GM06990 (cell line): ENCODE data around the gene CCDC34.

ENCODE experiments used
- DNase-seq: peaks from one replicate; pipeline ENCODE4 v3.0.0-alpha.2; 2011; ENCODE audit not compliant: insufficient read length; ENCODE audit errors: extremely low read depth
- H3K27me3 ChIP-seq: replicated peaks from 2 replicates; pipeline ENCODE4 v1.6.0; 2011; ENCODE audit warnings: low read length; ENCODE audit not compliant: control insufficient read depth, insufficient read depth
- H3K36me3 ChIP-seq: 2 replicates; pipeline ENCODE4 v1.5.1; 2011; ENCODE audit warnings: low read length; ENCODE audit not compliant: control insufficient read depth, insufficient read depth
- H3K4me3 ChIP-seq: replicated peaks from 2 replicates; pipeline ENCODE4 v1.5.1; 2011; ENCODE audit warnings: low read depth, mild to moderate bottlenecking, control low read depth, low read length
- CTCF ChIP-seq: IDR thresholded peaks from 2 replicates; pipeline ENCODE4 v1.5.1; 2011; ENCODE audit warnings: low read length, control low read depth, mild to moderate bottlenecking, inconsistent platforms; ENCODE audit not compliant: insufficient read depth, poor library complexity, severe bottlenecking

The CCDC34 gene

GRCh38 chr11:27370374-27370773, 7.4 kb upstream of the CCDC34 start:
- no peaks in the 10 kb centered on the region for H3K27me3 ChIP-seq
- H3K36me3 ChIP-seq: no peaks in the 10 kb centered on the region
- no peak for DNase-seq
- no peak for TF ChIP-seq CTCF
- H3K4me3 ChIP-seq: no peak overlapping the region

GRCh38 chr11:27367881-27368280, 4.9 kb upstream of the CCDC34 start:
- no peak for DNase-seq
- H3K4me3 ChIP-seq: no peak overlapping the region
- no peaks in the 10 kb centered on the region for H3K27me3 ChIP-seq
- TF ChIP-seq CTCF: no peak
- H3K36me3 ChIP-seq: no peaks in the 10 kb centered on the region

GRCh38 chr11:27363576-27364117, 632 bp upstream of the CCDC34 start:
- no peaks in the 10 kb centered on the region for H3K27me3 ChIP-seq
- no peaks in the 10 kb centered on the region for H3K36me3 ChIP-seq
- H3K4me3 ChIP-seq: peak overlapping the region; percentile 93
- no peak for DNase-seq
- TF ChIP-seq CTCF: no peak

DNA sequence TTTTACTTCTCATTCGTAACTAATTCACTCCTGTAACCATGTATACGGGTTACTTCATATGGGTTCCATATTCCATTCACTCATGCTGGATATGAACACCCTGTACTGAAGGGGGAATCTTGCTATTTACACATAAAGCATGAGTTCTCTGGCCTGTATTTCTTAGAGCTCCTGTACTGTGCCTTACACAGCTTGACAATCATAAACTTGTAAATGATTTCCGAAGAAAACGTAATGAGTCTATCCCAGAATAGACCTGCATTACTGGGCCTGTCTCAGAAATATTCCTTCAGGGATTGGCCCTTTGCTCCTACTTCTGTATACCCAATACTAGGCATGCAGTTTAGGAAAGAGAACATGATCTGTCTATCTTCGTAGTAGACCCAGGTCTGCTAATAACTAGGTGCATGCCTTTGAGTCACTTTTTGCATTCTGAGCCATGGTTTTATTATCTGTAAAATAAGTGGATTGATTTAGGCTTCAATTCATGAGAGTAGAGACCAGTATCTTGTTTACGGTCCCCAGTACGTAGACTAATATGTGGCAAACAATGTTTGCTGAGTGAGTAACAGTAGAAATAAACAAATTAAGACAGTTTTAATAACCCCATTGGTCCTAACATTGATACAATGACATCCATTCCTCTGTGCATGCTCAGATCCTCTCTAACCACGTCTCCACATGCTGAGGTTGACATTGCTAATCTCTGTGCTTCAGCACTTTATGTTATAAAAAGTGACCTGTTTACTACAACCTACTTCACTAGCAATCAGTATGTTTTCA, 1.2 kb downstream of the CCDC34 start:
- Histone ChIP-seq H3K36me3 (no peaks in the 10 kb centered on the region), H3K4me3 (peak overlapping the region; percentile 93), H3K27me3 (no peaks in the 10 kb centered on the region)
- no peak for TF ChIP-seq CTCF
- no peak for DNase-seq

DNA sequence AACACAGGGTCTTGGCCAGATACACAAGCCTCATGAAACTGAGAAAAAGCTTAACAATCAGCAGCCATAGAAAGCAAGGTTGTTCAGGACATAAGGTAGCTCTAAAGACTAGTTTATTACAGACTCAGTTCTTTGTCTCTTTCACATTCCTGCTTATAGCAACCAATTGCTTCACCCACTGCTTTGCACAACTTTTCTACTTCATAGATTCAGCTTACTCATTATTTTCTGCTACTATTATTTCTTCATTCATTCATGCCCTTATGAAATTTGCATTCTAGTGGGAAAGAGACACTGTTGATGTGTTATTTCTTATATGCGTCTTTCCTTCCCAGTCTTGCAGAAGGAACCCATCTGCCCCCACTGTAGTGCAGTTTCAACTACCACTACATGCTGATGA, 4.7 kb downstream of the CCDC34 start:
- H3K27me3 ChIP-seq: no peaks in the 10 kb centered on the region
- no peak for DNase-seq
- TF ChIP-seq CTCF: no peak

More for the DNA sequence above, 4.7 kb downstream of the CCDC34 start:
- Histone ChIP-seq H3K36me3 (no peaks in the 10 kb centered on the region), H3K4me3 (no peak overlapping the region)
